HUES48 (cell line): ENCODE measurements around the gene MATK.

Experiments used
- H3K27ac ChIP-seq: one replicate; pipeline ENCODE4 v1.7.0; 2013; ENCODE audit warnings: low read depth, low read length, inconsistent platforms
- H3K27me3 ChIP-seq: 2 replicates; pipeline ENCODE4 v1.6.1; 2013; ENCODE audit warnings: mild to moderate bottlenecking, low read length; ENCODE audit not compliant: control insufficient read depth, insufficient read depth
- H3K36me3 ChIP-seq: 2 replicates; pipeline ENCODE4 v1.6.1; 2013; ENCODE audit warnings: low read length; ENCODE audit not compliant: control insufficient read depth, insufficient read depth
- H3K4me1 ChIP-seq: 2 replicates; pipeline ENCODE4 v1.6.1; 2013; ENCODE audit warnings: mild to moderate bottlenecking, low read length; ENCODE audit not compliant: control insufficient read depth, insufficient read depth
- H3K4me3 ChIP-seq: 2 replicates; pipeline ENCODE4 v1.5.1; 2013; ENCODE audit warnings: mild to moderate bottlenecking, low read depth, low read length
- H3K9ac ChIP-seq: 2 replicates; pipeline ENCODE4 v1.6.1; 2013; ENCODE audit warnings: mild to moderate bottlenecking, low read depth, low read length, moderate library complexity
- H3K9me3 ChIP-seq: 2 replicates; pipeline ENCODE4 v1.6.1; 2013; ENCODE audit warnings: low read length; ENCODE audit not compliant: control insufficient read depth, insufficient read depth

Gene MATK

GRCh38 chr19:3785451-3785937, 687 bp downstream of the MATK start:
- H3K27me3 ChIP-seq = peaks cover 14% of the 10 kb centered on the region; the same call in 1 of the 2 replicates
- peak overlapping the region; percentile 75 for H3K4me3 ChIP-seq
- H3K36me3 ChIP-seq = no peaks in the 10 kb centered on the region
- peaks cover 17% of the 10 kb centered on the region for H3K9me3 ChIP-seq
- H3K9ac ChIP-seq = no peak overlapping the region
- H3K4me1 ChIP-seq = 0 out of 2 replicates have a peak, but pooled peaks cover 2% of the 10 kb centered on the region
- no peak overlapping the region for H3K27ac ChIP-seq

- Histone ChIP-seq H3K36me3 (no peaks in the 10 kb centered on the region), H3K9me3 (peaks cover 17% of the 10 kb centered on the region), H3K4me3 (peak overlapping the region; percentile 75), H3K4me1 (0 out of 2 replicates have a peak, but pooled peaks cover 2% of the 10 kb centered on the region), H3K27me3 (peaks cover 14% of the 10 kb centered on the region; the same call in 1 of the 2 replicates), H3K9ac (no peak overlapping the region), H3K27ac (no peak overlapping the region)
These were observed 1.4 kb downstream of the MATK start for GRCh38 chr19:3784607-3785450.

GRCh38 chr19:3783660-3784584, 2.3 kb downstream of the MATK start:
- Histone ChIP-seq H3K27ac (no peak overlapping the region), H3K36me3 (no peaks in the 10 kb centered on the region), H3K9me3 (peaks cover 17% of the 10 kb centered on the region), H3K9ac (no peak overlapping the region), H3K27me3 (peaks cover 14% of the 10 kb centered on the region; the same call in 1 of the 2 replicates), H3K4me1 (0 out of 2 replicates have a peak, but pooled peaks cover 2% of the 10 kb centered on the region), H3K4me3 (no peak overlapping the region)

- Histone ChIP-seq H3K27me3 (peaks cover 14% of the 10 kb centered on the region; the same call in 1 of the 2 replicates), H3K4me1 (0 out of 2 replicates have a peak, but pooled peaks cover 2% of the 10 kb centered on the region), H3K4me3 (no peak overlapping the region), H3K27ac (no peak overlapping the region), H3K9ac (no peak overlapping the region), H3K36me3 (no peaks in the 10 kb centered on the region), H3K9me3 (peaks cover 17% of the 10 kb centered on the region)
These were observed 3.3 kb downstream of the MATK start for GRCh38 chr19:3782903-3783302.

- H3K9ac ChIP-seq = no peak overlapping the region
- 0 out of 2 replicates have a peak, but pooled peaks cover 2% of the 10 kb centered on the region for H3K4me1 ChIP-seq
- peaks cover 14% of the 10 kb centered on the region; the same call in 1 of the 2 replicates for H3K27me3 ChIP-seq
- peaks cover 17% of the 10 kb centered on the region for H3K9me3 ChIP-seq
- H3K4me3 ChIP-seq = no peak overlapping the region
- no peak overlapping the region for H3K27ac ChIP-seq
- no peaks in the 10 kb centered on the region for H3K36me3 ChIP-seq
These were observed 3.9 kb downstream of the MATK start for GRCh38 chr19:3782330-3782729.

GRCh38 chr19:3781603-3782002, 4.6 kb downstream of the MATK start:
- Histone ChIP-seq H3K9ac (no peak overlapping the region), H3K27ac (no peak overlapping the region), H3K4me1 (0 out of 2 replicates have a peak, but pooled peaks cover 2% of the 10 kb centered on the region), H3K9me3 (peaks cover 17% of the 10 kb centered on the region), H3K27me3 (peaks cover 14% of the 10 kb centered on the region; the same call in 1 of the 2 replicates), H3K36me3 (no peaks in the 10 kb centered on the region), H3K4me3 (no peak overlapping the region)

GRCh38 chr19:3780786-3781304, 5.3 kb downstream of the MATK start:
- Histone ChIP-seq H3K27me3 (peaks cover 13% of the 10 kb centered on the region; the same call in 1 of the 2 replicates), H3K27ac (no peak overlapping the region), H3K36me3 (no peaks in the 10 kb centered on the region), H3K4me3 (no peak overlapping the region), H3K9me3 (peaks cover 17% of the 10 kb centered on the region), H3K9ac (no peak overlapping the region), H3K4me1 (0 out of 2 replicates have a peak, but pooled peaks cover 2% of the 10 kb centered on the region)

- Histone ChIP-seq H3K27me3 (no peaks in the 10 kb centered on the region; the same call in 1 of the 2 replicates), H3K36me3 (no peaks in the 10 kb centered on the region), H3K9ac (no peak overlapping the region), H3K27ac (no peak overlapping the region), H3K4me1 (no peaks in the 10 kb centered on the region), H3K9me3 (peaks cover 17% of the 10 kb centered on the region), H3K4me3 (no peak overlapping the region)
These were observed 7.1 kb downstream of the MATK start for GRCh38 chr19:3778899-3779723.

GRCh38 chr19:3778104-3778867, 7.9 kb downstream of the MATK start:
- no peaks in the 10 kb centered on the region for H3K4me1 ChIP-seq
- H3K9ac ChIP-seq = no peak overlapping the region
- H3K27me3 ChIP-seq = no peaks in the 10 kb centered on the region
- H3K36me3 ChIP-seq = no peaks in the 10 kb centered on the region
- H3K27ac ChIP-seq = no peak overlapping the region
- H3K4me3 ChIP-seq = no peak overlapping the region
- H3K9me3 ChIP-seq = peaks cover 17% of the 10 kb centered on the region
